Cardiac atrium fibroblast (primary cell): Measurements from ENCODE around the gene SLC22A24. TPM values are rescaled to one million over a fixed set of nuclear protein-coding genes. Genes with fewer than 3 reads are reported as not detected.

Experiments
- total RNA-seq: library from RNA; depleted of rRNA; stranded (reverse); fragments of >200 nt; gene quantifications from 2 replicates; pipeline ENCODE4 v1.2.3, GENCODE V29; 2015

SLC22A24 gene, protein sequence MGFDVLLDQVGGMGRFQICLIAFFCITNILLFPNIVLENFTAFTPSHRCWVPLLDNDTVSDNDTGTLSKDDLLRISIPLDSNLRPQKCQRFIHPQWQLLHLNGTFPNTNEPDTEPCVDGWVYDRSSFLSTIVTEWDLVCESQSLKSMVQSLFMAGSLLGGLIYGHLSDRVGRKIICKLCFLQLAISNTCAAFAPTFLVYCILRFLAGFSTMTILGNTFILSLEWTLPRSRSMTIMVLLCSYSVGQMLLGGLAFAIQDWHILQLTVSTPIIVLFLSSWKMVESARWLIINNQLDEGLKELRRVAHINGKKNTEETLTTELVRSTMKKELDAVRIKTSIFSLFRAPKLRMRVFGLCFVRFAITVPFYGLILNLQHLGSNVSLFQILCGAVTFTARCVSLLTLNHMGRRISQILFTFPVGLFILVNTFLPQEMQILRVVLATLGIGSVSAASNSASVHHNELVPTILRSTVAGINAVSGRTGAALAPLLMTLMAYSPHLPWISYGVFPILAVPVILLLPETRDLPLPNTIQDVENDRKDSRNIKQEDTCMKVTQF
- total RNA-seq, result not detected in 2 replicates

GRCh38 chr11:63144121-63144520 lies at the start of gene SLC22A24:
TSS of gene SLC22A24 (minus strand) at chr11:63144221. CDS start at chr11:63143779, 442 bp downstream.

Other genes with a start within 250 kb of the SLC22A24 start
- not detected in 2 replicates for gene CHRM1, start 222.9 kb downstream of the SLC22A24 start, total RNA-seq
- not detected in 2 replicates for gene SLC22A6, start 159.3 kb downstream of the SLC22A24 start, total RNA-seq
- not detected in 2 replicates for gene SLC22A8, start 128.4 kb downstream of the SLC22A24 start, total RNA-seq
- not detected in 2 replicates for gene SLC22A25, start 99.4 kb upstream of the SLC22A24 start, total RNA-seq
- not detected in 2 replicates for gene SLC22A9, start 225.6 kb upstream of the SLC22A24 start, total RNA-seq